Measurements from ENCODE around the gene ERICH6B. TPM values are rescaled to one million over a fixed set of nuclear protein-coding genes. Genes with fewer than 3 reads are reported as not detected.

Gene ERICH6B
- total RNA-seq, 6 experiments from 2014 or later: not detected

- no peak for ATAC-seq
- Histone ChIP-seq H3K9me3 (no peaks in the 10 kb centered on the region), H3K27ac (no peak overlapping the region), H3K4me1 (no peaks in the 10 kb centered on the region), H3K27me3 (no peaks in the 10 kb centered on the region), H3K36me3 (no peaks in the 10 kb centered on the region), H3K4me3 (no peak overlapping the region)
- no peak for DNase-seq
- no peak for TF ChIP-seq CTCF (IDR thresholded peaks at IDR 0.05)
- no peak for TF ChIP-seq POLR2A (IDR thresholded peaks at IDR 0.05)
- 68% methylated on average over 3 of the region's 6 CpGs for WGBS (ENCODE audit: insufficient coverage, low coverage, low lambda C conversion rate, missing lambda C conversion rate)
- intact Hi-C loops (cut with DNase I): no loop called here
These were observed 69.7 kb downstream of the ERICH6B start for GRCh38 chr13:45545686-45546409.

GRCh38 chr13:45544520-45544919, 71.0 kb downstream of the ERICH6B start:
- no peak overlapping the region for H3K27ac ChIP-seq
- no peak for TF ChIP-seq CTCF (IDR thresholded peaks at IDR 0.05)
- no peak for TF ChIP-seq POLR2A (IDR thresholded peaks at IDR 0.05)
- no peak for ATAC-seq

GRCh38 chr13:45542878-45543277, 72.7 kb downstream of the ERICH6B start:
- DNase-seq (no peak), ATAC-seq (no peak)
- Histone ChIP-seq H3K27ac (no peak overlapping the region), H3K36me3 (no peaks in the 10 kb centered on the region), H3K9me3 (no peaks in the 10 kb centered on the region), H3K27me3 (no peaks in the 10 kb centered on the region), H3K4me3 (no peak overlapping the region), H3K4me1 (no peaks in the 10 kb centered on the region)
- WGBS (ENCODE audit: insufficient coverage, low coverage, low lambda C conversion rate, missing lambda C conversion rate): 87% methylated on average over 2 of the region's 5 CpGs
- TF ChIP-seq CTCF (IDR thresholded peaks at IDR 0.05) (no peak), POLR2A (IDR thresholded peaks at IDR 0.05) (no peak)
- intact Hi-C loops (cut with DNase I): no loop called here

More at GRCh38 chr13:45544520-45544919, 71.0 kb downstream of the ERICH6B start:
- no peak overlapping the region for H3K4me3 ChIP-seq
- intact Hi-C loops (cut with DNase I): no loop called here
- no peaks in the 10 kb centered on the region for H3K27me3 ChIP-seq
- WGBS (ENCODE audit: insufficient coverage, low coverage, low lambda C conversion rate, missing lambda C conversion rate): 67% methylated on average over 1 of the region's 2 CpGs
- no peaks in the 10 kb centered on the region for H3K36me3 ChIP-seq
- H3K4me1 ChIP-seq: no peaks in the 10 kb centered on the region
- DNase-seq: no peak
- H3K9me3 ChIP-seq: no peaks in the 10 kb centered on the region

GRCh38 chr13:45542391-45542790, 73.1 kb downstream of the ERICH6B start:
- ATAC-seq (no peak), DNase-seq (no peak)
- Histone ChIP-seq H3K36me3 (no peaks in the 10 kb centered on the region), H3K27ac (no peak overlapping the region), H3K27me3 (no peaks in the 10 kb centered on the region), H3K4me1 (no peaks in the 10 kb centered on the region), H3K9me3 (no peaks in the 10 kb centered on the region), H3K4me3 (no peak overlapping the region)
- 48% methylated on average over 3 of the region's 8 CpGs for WGBS (ENCODE audit: insufficient coverage, low coverage, low lambda C conversion rate, missing lambda C conversion rate)
- intact Hi-C loops (cut with DNase I): no loop called here
- no peak for TF ChIP-seq POLR2A (IDR thresholded peaks at IDR 0.05)
- TF ChIP-seq CTCF (IDR thresholded peaks at IDR 0.05): no peak
